Spleen (tissue), 7 donors: Measurements from ENCODE around the gene GABBR1.

Experiments
- POLR2A ChIP-seq, 3 donors: fragments of 450-650 bp; IDR thresholded peaks; one replicate each; pipeline ENCODE4 v1.5.1; 2017; ENCODE audit warnings: antibody characterized with exemption in 3 of 3, mild to moderate bottlenecking in 1 of 3
- POLR2AphosphoS5 ChIP-seq, 3 donors: sonication (generic); formaldehyde crosslinking; IDR thresholded peaks; one replicate each; pipeline ENCODE4 v1.5.1; 2017; ENCODE audit warnings: antibody characterized with exemption in 3 of 3
- TF ChIP-seq, protein P1 (sequence below), 11 experiments: fragments of 200-600 bp in 7 of 11; fragments of 450-650 bp in 4 of 11; sonication (generic) in 4 of 11; IDR thresholded peaks in 8 of 11; conservative IDR thresholded peaks in 3 of 11; 1 replicate in 7 of 11; 2 replicates in 4 of 11; pipeline versions ENCODE4 v1.4.0 to v1.8.0; 2016 to 2021; ENCODE audit warnings: antibody characterized with exemption in 11 of 11, inconsistent platforms in 4 of 11, mild to moderate bottlenecking in 1 of 11
- donor health status: DM: no; HTN: no; CAD: no; lungs with moderate emphysema.
- donor health status: DM: no; HTN: no; CAD: no.
- donor health status: DM: no; HTN: no; CAD: no.

DNA sequence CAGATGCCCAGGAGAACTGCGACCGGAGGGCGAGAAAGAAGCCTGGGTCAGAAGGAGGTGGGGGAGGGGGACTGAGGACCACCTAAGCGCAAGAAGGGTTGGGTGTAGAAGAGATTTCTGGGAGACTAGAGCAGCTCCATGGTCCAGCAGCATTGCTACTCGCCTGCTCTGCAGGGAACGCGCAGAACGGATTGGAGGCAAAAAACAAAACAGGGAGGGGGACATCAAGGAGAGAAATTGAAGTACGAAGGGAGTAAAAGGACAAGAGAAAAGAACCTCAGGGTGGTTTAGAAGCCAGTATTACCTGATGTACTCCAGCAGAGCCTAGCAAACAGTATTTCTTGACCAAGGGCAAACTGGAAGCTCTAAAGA, 537 bp upstream of the GABBR1 start:
- TF ChIP-seq, protein P1, sequence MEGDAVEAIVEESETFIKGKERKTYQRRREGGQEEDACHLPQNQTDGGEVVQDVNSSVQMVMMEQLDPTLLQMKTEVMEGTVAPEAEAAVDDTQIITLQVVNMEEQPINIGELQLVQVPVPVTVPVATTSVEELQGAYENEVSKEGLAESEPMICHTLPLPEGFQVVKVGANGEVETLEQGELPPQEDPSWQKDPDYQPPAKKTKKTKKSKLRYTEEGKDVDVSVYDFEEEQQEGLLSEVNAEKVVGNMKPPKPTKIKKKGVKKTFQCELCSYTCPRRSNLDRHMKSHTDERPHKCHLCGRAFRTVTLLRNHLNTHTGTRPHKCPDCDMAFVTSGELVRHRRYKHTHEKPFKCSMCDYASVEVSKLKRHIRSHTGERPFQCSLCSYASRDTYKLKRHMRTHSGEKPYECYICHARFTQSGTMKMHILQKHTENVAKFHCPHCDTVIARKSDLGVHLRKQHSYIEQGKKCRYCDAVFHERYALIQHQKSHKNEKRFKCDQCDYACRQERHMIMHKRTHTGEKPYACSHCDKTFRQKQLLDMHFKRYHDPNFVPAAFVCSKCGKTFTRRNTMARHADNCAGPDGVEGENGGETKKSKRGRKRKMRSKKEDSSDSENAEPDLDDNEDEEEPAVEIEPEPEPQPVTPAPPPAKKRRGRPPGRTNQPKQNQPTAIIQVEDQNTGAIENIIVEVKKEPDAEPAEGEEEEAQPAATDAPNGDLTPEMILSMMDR (IDR thresholded peaks at IDR 0.05 in 8 of 11, conservative IDR thresholded peaks at IDR 0.05 in 3 of 11), result no peak
- TF ChIP-seq POLR2A (IDR thresholded peaks at IDR 0.05) (no peak), POLR2AphosphoS5 (IDR thresholded peaks at IDR 0.05) (no peak)
